Adrenal gland (tissue), 12 donors: ENCODE results near the gene COL9A3. TPM values are rescaled to one million over a fixed set of nuclear protein-coding genes. Genes with fewer than 3 reads are reported as not detected.

Experiments
- DNase-seq, 7 donors: peaks; one replicate each; pipeline ENCODE4 v3.0.0-alpha.2; 2019 to 2020
- H3K27ac ChIP-seq, 5 donors: fragments of 200-600 bp; sonication (generic) in 4 of 5; 1 replicate in 3 of 5; 2 replicates in 2 of 5; pipeline versions ENCODE4 v1.5.1 to v1.8.0; 2016 to 2020; ENCODE audit warnings: mild to moderate bottlenecking in 1 of 5
- H3K27me3 ChIP-seq: fragments of 200-600 bp; 2 replicates; pipeline ENCODE4 v1.8.0; 2021
- H3K36me3 ChIP-seq, 2 donors: fragments of 200-600 bp; replicated peaks in 1 of 2; 1 replicate in 1 of 2; 2 replicates in 1 of 2; pipeline versions ENCODE4 v1.5.1 to v1.8.0; 2018 to 2022
- H3K4me1 ChIP-seq, 2 donors: fragments of 200-600 bp; replicated peaks in 1 of 2; 1 replicate in 1 of 2; 2 replicates in 1 of 2; pipeline versions ENCODE4 v1.5.1 to v1.8.0; 2018 to 2021
- H3K4me3 ChIP-seq, 4 donors: fragments of 200-600 bp; sonication (generic) in 3 of 4; one replicate each; pipeline ENCODE4 v1.5.1; 2016 to 2018
- H3K9me3 ChIP-seq, 3 donors: fragments of 200-600 bp; sonication (generic) in 1 of 3; replicated peaks in 1 of 3; 1 replicate in 2 of 3; 2 replicates in 1 of 3; pipeline versions ENCODE4 v1.5.1 to v1.8.0; 2016 to 2021
- CTCF ChIP-seq, 6 experiments: fragments of 450-650 bp in 4 of 6; fragments of 200-600 bp in 2 of 6; sonication (generic) in 1 of 6; IDR thresholded peaks; 1 replicate in 5 of 6; 2 replicates in 1 of 6; pipeline versions ENCODE4 v1.5.1 to v1.8.0; 2016 to 2021; ENCODE audit warnings: antibody characterized with exemption in 6 of 6, mild to moderate bottlenecking in 2 of 6, moderate library complexity in 1 of 6
- POLR2A ChIP-seq, 2 donors: fragments of 450-650 bp; IDR thresholded peaks; one replicate each; pipeline ENCODE4 v1.6.1; 2017; ENCODE audit warnings: antibody characterized with exemption in 2 of 2, mild to moderate bottlenecking in 2 of 2, moderate library complexity in 1 of 2
- WGBS, 4 donors: extraction: QIAGEN DNeasy Blood & Tissue Kit in 2 of 4; methylation state at CpG; one replicate each; pipeline versions ENCODE4 v1.1.5 to v1.1.7; 2013 to 2017; 5-methylcytosine and 5-hydroxymethylcytosine counted together
- intact Hi-C, 2 donors: fragments of 100-400 bp; cut with DNase I; formaldehyde crosslinking; loops; one replicate each; pipeline versions ENCODE4 v1.14.1 to v1.15.0; 2022 to 2023
- polyA plus RNA-seq, 3 donors: library from polyadenylated mRNA; stranded (reverse); fragments of 200-250 nt in 2 of 3; fragments of 350-450 nt in 1 of 3; fragmentation: Illumina TruSeq in 1 of 3; extraction: RNeasy Lipid Tissue Mini Kit (QIAGEN cat#74804) in 1 of 3; gene quantifications; one replicate each; pipeline ENCODE4 v1.2.3, GENCODE V29; 2013 to 2014
- total RNA-seq, 9 donors: library from RNA; depleted of rRNA in 4 of 9; stranded (reverse); fragments of >200 nt in 4 of 9; fragments of 120-200 nt in 1 of 9; fragmentation: NEBNext Ultra II Directional in 1 of 9; extraction: Animal tissue kit (Norgen Biotek cat#: 25700) in 1 of 9; gene quantifications; one replicate each; pipeline versions ENCODE4 v1.1.0 to v1.2.4, GENCODE V29; 2013 to 2023
- donor health status: healthy with polysubstance abuse.
- donor health status: Bipolar disorder and iron deficiency.
- donor health status: DM: yes; HTN: yes; CAD: no.
- donor health status: DM: no; HTN: no; CAD: no.
- donor health status: DM: no; HTN: no; CAD: no.
- donor health status: DM: yes; HTN: yes; CAD: no.

The COL9A3 gene
- total and polyA plus RNA-seq, 12 donors = 0.22 to 27.8 (median 1.4) TPM

- Histone ChIP-seq H3K27ac (no peak overlapping the region), H3K4me1 (peaks cover 0 to 25% of the 10 kb centered on the region in 2 donors), H3K4me3 (peak overlapping the region in 1 of 4 donors; percentile 42), H3K36me3 (peaks cover 0 to 23% of the 10 kb centered on the region in 2 donors), H3K27me3 (peaks cover 23% of the 10 kb centered on the region), H3K9me3 (no peaks in the 10 kb centered on the region)
- 3 to 33% (median 8%) methylated on average over 2 to 57 of the region's 57 CpGs for WGBS, 4 donors
- DNase-seq = no peak
- intact Hi-C loops = no loop called here
- TF ChIP-seq CTCF (IDR thresholded peaks at IDR 0.05) (no peak), POLR2A (IDR thresholded peaks at IDR 0.05) (no peak)
Measured at GRCh38 chr20:62816031-62816883, 593 bp upstream of the COL9A3 start.

DNA sequence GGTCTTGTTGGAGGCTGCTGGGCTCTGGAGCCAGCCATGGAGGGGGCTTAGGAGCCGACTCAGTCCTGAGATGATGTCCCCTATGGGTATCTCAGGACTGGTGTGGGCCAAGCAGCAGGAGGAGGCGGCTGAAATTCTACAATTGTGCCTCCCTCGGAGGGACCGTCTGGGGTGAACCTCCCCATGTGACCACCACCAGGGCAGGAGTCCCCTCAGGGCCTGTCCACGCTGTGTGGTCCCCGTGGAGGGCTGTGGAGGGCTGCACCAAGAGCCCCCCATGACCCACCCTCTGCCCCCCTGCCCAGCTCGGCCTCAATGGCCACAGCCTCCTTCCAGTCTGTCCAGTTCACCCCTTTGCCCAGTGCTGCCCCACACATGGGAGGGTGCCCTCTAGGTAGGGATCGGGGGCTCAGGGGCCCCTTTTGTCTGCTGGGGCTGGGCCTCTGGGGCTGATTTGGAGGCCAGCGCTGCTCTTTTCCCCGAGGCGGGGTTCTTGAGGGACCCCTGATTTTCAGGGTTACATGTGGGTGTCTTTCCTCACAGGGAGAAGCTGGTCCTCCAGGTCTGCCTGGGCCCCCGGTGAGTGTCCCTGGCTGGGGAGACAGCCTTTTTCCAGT is 1.2 kb downstream of the COL9A3 start:
- Histone ChIP-seq H3K27me3 (peaks cover 23% of the 10 kb centered on the region), H3K36me3 (peaks cover 0 to 6% of the 10 kb centered on the region in 2 donors), H3K27ac (peak overlapping the region in 1 of 5 donors; percentile 41), H3K4me3 (no peak overlapping the region), H3K4me1 (peaks cover 0 to 25% of the 10 kb centered on the region in 2 donors), H3K9me3 (no peaks in the 10 kb centered on the region)
- 65 to 75% (median 70%) methylated on average over 6 to 12 of the region's 12 CpGs for WGBS, 4 donors
- TF ChIP-seq POLR2A (IDR thresholded peaks at IDR 0.05) = no peak
- TF ChIP-seq CTCF (IDR thresholded peaks at IDR 0.05) = no peak
- no peak for DNase-seq
- intact Hi-C loops = no loop called here

GRCh38 chr20:62818592-62819493 is 2.0 kb downstream of the COL9A3 start:
- Histone ChIP-seq H3K27me3 (peaks cover 23% of the 10 kb centered on the region), H3K4me3 (no peak overlapping the region), H3K36me3 (peaks cover 0 to 1% of the 10 kb centered on the region in 2 donors), H3K27ac (peak overlapping the region in 1 of 5 donors; percentile 41), H3K4me1 (peaks cover 0 to 25% of the 10 kb centered on the region in 2 donors), H3K9me3 (no peaks in the 10 kb centered on the region)
- intact Hi-C loops = no loop called here
- no peak for TF ChIP-seq CTCF (IDR thresholded peaks at IDR 0.05)
- no peak for TF ChIP-seq POLR2A (IDR thresholded peaks at IDR 0.05)
- DNase-seq = peak in 2 of 7 donors; percentile 43 to 62
- WGBS, 4 donors = 4 to 30% (median 28%) methylated on average over 3 to 25 of the region's 25 CpGs
